GM21423 (cell line): ENCODE measurements around the gene PXDN.
"Not testable (repeated sequence)": the region's sequence is repeated elsewhere in the genome, so short reads cannot be mapped to it uniquely, and the experiment has no call there.

Source experiments
- ATAC-seq: cut with Tn5 transposase; IDR thresholded peaks from one replicate; pipeline ENCODE4 v1.9.1; 2021; ENCODE audit warnings: mild to moderate bottlenecking, moderate library complexity; ENCODE audit not compliant: unreplicated experiment

PXDN gene

DNA sequence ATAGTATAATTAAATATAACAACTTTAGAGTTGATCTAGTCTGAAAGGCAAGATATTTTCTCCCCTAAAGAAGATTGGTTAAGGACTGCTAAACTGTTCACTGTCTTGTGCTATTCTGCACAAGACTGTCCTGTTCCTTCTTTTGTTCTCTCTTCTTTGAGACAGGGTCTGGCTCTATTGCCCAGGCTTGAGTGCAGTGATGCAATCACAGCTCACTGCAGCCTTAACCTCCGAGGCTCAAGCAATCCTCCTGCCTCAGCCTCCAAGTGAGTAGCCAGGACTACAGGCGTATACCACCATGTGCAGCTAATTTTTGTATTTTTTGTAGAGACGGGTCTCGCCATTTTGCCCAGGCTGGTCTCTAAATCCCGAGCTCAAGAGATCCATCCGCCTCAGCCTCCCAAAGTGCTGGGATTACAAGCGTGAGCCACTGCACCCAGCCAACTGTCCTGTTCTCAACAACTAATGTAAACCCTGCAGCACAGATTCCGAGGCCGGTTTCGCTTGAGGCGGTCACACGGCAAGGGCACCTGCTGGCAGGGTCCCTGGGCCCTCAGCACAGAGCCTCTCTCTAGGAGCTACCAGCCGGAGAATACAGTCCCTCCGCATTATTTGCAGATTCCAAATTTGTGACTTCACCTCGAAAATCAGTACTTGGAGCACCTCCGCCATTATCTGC lies 16.4 kb downstream of the PXDN start:
- ATAC-seq = no peak

DNA sequence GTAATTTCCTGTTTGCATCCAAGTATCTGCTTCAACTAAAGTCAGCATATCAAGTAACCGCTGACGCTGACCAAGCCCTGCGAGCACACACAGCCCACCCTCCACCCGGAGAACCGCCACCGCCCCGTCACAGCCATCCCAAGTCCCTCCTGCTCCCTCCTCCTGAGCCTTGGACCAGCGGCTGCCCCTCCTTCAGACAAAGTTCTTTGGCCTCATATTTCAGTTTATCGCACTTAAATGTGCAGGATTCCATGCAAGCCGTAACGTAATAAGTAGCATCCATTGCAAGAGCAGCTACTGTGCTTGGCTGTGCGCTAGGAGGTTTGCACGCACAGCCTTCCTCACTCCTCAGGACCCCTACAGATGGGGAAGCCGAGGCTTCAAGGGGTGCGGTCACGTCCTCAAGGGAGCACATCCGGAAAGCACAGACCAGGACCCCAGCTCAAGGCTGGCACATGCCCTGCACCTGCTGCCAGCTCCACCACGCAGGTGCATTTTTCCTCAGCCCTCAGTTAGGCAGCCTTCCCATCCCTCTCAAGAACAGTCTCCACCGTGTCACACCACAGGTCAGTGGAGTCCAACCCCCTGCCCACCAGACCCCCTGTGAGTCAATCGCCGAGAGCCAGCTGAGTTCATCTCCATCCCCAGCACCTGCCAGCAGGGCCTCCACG lies 17.1 kb downstream of the PXDN start:
- ATAC-seq = no peak

DNA sequence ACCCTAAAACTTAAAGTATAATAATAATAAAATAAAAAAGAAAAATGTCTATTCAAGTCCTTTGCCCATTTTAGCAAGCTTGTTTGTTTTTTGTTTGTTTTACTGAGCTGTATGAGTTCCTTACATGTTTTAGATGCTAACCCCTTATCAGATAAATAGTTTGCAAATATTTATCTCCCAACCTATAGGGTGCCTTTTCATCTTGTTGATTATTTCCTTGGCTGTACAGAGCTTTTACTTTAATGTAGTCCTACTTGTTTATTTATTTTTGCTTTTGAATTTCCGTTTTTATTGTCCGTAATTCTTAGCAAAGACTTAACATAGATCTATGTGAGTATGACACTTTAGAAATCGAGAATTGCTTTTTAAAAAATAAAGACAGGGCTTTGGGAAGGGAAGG lies 17.8 kb downstream of the PXDN start:
- no peak for ATAC-seq

DNA sequence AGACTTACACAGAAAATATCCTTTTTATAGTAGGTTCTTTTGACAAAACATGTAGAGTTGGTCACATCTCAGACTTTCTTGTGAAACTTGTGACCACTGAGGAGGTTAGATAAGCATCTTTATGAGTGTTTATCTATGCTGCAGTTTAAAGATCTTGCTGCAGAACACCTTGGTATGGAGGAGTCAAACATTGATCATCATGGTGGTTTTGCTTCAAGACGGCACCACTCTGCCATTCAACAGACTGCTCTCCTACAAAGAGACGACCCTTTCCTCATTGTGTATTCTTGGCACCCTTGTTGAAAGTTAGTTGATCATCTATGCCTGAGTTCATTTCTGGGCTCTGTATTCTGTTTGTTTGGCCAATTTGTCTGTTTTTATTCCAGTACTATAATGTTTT lies 20.0 kb downstream of the PXDN start:
- ATAC-seq = not testable (repeated sequence)

DNA sequence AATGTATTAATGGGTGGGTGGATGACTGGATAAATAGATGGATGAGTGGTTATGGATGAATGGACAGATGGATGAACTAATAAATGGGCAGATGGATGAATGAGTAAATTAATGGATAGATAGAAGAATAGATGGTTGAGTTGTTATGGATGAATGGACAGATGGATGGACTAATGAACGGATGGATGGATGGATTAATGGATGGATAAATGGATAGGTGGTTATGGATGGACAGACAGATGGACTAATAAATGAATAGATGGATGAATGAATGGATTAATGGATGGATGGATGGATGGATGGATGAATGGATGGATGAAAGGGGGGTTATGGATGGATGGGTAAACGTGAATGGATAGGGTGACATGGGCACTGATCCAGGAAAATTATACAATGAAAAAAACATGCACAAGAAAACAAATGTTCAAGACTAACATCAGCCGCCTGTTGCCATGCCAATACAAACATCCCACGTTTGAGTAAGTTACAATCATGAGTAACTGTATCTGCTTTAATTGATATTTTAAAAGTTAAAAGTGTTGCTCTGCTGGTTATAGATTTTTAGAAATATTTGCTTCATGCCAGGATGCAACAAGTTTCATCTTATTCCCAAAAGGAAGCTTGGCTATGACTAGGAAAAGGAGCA lies 20.8 kb downstream of the PXDN start:
- no peak for ATAC-seq

DNA sequence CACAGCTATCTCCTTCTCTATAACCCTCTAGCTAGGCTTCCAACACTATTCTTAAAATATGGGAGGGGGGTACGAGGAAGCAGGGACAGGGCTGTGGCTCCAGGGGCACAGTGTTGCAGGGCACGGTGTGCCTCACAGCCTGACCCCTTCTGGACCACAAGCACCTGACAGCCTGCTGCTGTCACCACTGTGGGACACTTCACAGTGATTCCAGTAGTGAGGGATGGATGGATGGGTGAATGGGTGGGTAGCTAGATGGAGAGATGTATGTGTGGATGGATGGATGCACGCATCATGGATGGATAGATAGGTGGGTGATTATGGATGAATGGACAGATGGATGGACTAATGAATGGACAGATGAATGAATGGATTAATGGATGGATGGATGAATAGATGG lies 21.6 kb downstream of the PXDN start:
- ATAC-seq = no peak

DNA sequence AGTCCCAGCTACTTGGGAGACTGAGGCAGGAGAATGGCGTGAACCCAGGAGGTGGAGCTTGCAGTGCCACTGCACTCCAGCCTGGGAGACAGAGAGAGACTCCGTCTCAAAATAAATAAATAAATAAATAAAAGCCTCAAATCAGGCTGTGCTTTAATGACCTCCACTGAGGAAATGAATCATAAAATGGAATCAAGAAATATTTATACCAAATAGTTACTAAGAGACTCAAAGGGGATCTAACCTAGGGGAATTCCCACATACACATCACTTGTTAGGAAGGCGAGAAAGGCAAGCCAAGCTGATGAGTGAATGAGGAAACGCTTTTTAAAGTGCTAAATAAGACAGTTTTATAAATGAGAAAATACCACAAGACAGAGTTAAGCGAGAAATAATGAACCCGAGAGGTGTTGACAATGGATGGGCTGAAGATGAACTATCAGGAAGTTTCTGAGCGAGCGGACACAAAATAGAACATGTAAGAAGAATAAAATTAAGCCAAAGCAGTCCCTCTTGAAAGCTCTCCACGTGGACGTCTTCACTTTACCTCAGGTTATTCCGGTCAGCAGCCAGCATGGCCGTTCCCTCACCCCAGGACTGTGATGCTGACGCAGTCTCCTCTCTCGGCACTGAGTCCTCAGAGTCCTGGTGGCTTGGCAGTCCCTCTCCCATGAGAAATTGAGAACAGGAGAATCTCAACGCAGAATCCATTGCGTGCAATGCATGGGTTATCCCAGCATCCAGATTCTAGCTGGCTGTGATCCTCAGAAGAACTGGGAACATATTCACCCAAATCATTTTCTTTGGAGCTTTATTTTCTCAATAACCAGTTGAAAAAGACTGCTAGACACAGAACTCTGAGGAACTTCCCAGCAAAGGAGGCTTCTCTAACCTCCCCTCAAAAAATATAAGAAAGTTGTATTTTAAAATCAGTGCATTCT lies 22.3 kb downstream of the PXDN start:
- no peak for ATAC-seq

DNA sequence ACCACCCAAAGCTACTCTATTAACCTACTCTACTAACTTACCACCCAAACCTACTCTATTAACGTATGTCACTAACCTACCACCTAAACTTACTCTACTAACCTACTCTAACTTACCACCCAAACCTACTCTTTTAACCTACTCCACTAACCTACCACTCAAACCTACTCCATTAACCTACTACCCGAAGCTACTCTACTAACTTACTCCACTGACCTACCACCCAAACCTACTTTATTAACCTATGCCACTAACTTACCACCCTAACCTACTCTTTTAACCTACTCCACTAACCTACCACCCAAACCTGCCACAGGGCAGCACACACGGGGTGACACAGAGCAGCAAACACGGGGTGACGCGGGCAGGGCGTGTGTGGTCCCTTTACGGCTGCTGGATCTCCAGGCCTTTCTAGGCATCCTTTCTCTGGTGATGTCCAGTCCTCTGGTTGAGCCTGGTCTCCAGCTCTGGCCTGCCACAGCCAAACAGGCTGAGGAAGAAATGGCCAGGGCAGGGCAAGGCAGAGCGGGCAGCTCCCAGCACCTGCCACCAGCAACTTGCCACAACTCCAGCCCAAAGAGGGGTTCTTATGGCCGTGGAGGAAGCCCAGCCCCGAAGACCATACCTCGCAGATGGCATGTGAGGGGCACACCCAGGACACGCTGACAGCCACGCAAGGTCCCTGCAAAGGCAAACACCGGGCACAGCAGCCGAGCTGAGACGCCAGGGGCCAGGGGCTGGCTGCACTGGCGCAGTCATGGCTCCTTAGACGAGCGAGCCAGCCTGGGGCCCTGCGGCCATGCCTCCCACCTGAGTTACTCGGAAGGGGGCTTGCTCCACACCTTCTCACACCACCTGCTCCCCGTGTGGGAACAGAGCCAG lies 25.7 kb downstream of the PXDN start:
- no peak for ATAC-seq

DNA sequence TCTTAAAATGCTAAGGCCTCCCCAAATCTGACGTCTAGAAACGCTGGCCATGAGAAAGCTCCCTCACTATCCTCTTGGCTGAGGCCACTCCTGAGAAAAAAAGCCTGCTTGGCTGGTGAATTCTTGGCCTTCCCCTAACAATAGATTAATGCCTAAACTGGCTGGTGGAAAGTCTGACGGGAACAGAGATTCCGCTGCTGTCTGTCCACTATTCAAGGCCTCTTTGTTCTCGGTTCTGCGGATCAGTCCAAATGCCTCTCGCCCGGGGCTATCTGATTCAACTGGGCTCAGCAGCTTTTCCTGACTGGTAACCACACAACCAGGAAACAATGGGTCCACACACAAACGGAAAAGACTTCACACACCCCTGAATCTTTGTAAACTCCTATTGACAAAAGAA lies 27.2 kb downstream of the PXDN start:
- ATAC-seq = no peak

DNA sequence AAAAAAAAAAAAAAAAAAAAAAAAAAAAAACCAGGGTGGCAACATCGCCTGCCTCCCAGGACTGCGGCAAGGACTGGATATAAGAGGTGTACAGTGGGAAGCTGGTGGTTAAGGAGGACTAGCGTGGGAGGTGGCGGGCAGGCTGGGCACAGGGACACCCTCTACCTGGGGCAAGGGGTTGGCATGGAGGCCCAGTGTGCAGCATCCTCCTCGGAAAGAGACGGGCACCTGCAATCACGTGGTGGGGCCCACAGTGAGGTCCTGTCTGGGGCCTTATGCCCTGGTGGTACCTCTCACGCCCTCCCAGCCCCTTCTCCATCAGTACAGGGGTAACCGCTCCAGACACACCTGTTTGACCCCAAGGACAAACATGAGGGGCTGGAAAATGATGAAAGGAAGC lies 27.9 kb downstream of the PXDN start:
- ATAC-seq = no peak

DNA sequence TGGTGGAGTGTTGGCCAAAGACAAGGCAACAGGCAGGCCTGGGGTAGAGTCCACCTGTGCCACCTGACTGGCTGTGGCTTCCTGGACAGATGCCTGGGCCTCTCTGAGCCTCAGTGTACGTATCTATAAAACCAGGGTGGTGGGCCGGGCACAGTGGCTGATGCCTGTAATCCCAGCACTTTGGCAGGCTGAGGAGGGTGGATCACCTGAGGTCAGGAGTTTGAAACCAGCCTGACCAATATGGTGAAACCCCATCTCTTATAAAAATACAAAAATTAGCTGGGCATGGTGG lies 28.4 kb downstream of the PXDN start:
- not testable (repeated sequence) for ATAC-seq

DNA sequence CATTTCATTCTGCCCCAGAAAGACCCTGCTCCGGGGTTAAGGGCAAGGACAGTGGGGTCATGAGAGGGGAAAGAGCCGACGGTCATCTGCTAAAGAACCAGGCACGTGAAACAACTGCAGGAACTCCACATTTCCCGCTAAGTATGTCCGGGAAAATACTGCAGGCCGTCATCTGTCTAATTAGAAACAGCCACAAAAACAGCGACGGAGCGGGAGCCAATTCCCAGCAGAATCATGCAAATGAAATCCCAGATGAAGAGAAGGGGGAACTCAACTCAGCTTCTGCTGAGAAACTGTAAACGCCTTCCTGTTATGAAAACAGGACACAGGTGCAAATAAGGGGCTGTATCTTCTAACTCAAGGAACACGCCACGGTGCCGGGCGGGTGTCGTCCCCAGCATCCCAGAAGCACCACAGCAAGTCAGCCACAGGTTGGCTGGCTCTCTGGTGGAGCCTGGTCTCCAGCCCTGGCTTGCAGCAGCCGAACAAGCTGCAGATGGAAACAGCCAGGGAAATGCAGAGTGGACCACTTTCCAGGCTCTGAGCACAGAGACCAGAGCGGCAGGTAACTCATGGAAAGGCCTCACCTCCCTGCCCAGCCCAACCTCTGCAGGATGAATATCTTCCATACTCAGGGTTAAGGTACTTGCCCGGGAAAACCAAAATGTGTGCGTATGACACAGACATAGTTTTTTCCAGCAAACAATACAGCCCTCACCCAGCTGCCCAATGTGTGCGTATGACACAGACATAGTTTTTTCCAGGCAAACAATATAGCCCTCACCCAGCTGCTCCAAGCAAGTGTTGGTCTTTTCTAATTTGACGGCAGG lies 28.9 kb downstream of the PXDN start:
- no peak for ATAC-seq

DNA sequence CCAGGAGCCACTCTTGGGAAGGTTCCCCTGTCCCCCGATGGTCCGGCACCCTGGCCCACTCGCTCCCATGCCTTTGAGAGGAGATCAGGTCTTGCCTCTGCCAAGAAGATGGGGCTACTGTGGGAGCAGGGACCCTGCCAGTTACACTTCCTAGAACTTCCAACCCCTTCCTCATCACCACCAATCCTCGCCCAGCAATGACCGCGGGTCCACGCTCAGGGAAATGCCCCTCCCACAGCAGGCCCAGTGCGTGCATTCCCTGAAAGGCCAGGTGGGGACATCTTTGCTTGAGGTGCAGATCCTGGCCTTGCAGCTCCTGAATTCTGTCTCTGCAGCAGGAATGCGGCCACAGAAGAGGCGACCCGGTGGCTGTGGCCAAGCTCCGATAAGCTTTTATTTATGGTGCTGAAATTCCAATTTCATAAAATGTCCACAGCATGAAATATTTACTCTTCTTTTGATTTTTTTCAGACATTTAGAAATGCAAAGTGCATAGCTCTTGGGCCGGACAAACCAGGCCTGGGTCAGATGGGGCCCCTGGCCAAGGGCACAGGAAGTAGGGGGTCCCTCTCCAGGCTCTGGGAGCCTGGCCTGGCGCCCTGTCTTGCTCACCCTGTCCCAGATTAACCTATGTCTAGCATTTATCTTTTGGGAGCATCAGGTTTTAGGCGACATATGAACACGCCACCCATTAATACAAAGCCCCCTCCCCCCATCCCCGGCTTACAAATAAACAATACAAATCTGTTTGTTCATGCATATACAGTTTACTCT lies 29.8 kb downstream of the PXDN start:
- ATAC-seq = no peak

DNA sequence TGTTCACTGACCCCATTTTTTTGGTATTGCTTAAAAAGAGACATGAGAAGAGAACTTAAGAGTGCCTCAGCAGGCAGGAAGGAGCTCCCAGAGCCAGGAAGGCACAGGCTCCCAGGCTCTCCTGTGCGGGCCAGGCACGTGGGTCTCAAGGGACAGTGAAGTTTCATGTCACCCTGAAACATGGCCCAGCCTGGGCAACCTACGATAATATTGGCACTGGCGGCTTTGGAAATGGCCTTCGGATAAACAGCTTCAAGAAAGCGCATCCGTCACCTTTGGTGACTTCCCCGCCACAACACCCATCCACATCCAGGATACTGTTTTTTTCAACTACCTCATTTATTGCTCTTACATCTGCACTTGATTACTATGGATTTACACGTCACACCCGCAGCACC lies 30.5 kb downstream of the PXDN start:
- ATAC-seq = no peak

DNA sequence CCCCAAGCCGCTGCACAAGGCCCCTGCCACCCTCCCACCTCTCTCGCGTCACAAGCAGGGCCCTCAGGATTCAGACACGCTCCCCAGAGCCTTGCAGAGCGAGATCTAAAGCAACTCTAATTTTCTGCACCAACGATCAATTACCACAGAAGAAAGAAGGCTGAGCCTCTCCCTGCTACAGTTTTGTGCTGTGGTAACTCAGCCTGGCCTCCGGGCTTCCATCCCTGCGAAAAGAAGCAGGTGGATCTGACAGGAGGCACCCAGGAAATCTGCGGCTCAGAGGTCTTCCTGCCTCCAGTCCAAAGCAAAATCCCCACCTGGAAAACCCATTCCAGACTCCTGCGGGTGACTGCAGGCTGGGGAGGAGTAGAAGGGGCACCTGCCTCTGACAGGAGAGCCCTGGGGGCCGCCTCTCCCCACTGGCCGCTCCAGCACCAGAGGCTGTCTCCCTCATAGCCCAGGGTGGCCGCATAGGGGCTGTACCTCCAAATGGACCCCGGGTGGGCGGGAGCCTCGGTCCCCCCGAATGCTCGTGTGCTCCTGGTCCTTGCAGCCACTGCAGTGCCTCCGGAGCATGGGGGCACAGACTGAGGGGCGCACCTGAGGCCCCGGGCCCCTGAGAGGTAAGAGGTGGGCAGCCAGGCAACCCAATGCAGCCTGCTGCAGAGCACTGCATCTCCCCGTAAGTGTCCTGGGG lies 31.0 kb downstream of the PXDN start:
- no peak for ATAC-seq

DNA sequence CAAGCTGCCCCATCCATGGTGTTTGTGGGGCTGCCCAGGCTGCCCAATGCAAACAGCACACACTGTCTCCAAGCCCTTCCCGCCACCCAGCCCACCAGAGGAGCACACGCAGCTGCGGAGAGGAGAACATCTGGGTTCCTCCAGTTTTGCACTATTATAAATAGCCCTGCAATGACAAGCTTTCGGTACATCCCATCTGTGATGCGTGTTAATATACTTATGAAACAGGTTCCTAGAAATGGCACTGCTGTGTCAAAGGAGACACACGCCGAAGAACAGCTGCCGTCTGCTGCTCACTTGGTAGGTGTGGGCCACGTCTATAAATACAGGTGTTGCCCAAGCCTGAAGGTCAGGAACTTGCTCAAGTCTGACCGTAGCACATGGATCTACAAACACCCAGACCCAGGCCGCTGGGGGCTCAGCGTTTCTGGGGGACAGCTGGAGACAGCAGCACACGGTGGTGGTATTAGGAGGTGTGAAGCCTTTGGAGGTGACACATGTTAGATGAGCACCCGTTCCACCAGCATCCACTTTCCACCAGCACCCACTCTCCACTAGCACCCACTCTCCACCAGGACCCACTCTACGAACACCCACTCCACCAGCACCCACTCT lies 34.3 kb downstream of the PXDN start:
- ATAC-seq = no peak

DNA sequence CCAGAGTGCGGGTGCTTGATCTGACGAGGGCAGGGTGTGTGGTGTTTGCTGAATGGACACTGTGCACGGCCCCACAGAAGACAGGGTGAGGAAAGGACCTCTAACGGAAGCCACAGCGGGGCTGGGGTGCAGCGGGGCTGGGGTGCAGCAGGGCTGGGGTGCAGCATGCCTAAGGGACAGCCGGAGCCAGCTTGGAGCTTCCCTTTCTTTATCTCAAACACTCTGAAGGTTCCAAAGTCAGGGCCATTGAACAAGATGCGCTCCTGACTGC lies 35.0 kb downstream of the PXDN start:
- no peak for ATAC-seq
